Natural killer cell treated with Interleukin-12 subunit alpha and Interleukin-12 subunit beta and Interleukin-15 and Interleukin-18, amount 100 ng/mL, for 72 hours (primary cell): ENCODE results near the gene NOTO. TPM values are rescaled to one million over a fixed set of nuclear protein-coding genes. Genes with fewer than 3 reads are reported as not detected.
A peak's percentile ranks its signal among the peaks of the same experiment; 100 is the strongest.
"Not testable (repeated sequence)": the region's sequence is repeated elsewhere in the genome, so short reads cannot be mapped to it uniquely, and the experiment has no call there.

Source experiments
- ATAC-seq, 2 donors: fragments of 150-1000 bp; cut with Tn5 transposase in 1 of 2; sonication (Bioruptor Pico), chemical (Tn5 transposase) in 1 of 2; 2 replicates each; pipeline ENCODE4 v1.10.0; 2021
- DNase-seq: peaks from one replicate; pipeline ENCODE4 v3.0.0; 2022; ENCODE audit warnings: low spot score
- H3K27ac Mint-ChIP-seq, 2 donors: 1 replicate in 1 of 2; 2 replicates in 1 of 2; pipeline ENCODE4 v1.8.0; 2022; ENCODE audit warnings: mixed read lengths in 2 of 2, mild to moderate bottlenecking in 1 of 2, moderate library complexity in 1 of 2
- H3K27me3 Mint-ChIP-seq, 2 donors: 1 replicate in 1 of 2; 2 replicates in 1 of 2; pipeline ENCODE4 v1.8.0; 2022; ENCODE audit warnings: mixed read lengths in 2 of 2
- H3K36me3 Mint-ChIP-seq: one replicate; pipeline ENCODE4 v1.8.0; 2022; ENCODE audit warnings: mixed read lengths
- H3K4me1 Mint-ChIP-seq, 2 donors: 1 replicate in 1 of 2; 2 replicates in 1 of 2; pipeline ENCODE4 v1.8.0; 2022; ENCODE audit warnings: low read depth in 2 of 2, mixed read lengths in 2 of 2, mild to moderate bottlenecking in 1 of 2
- H3K4me3 Mint-ChIP-seq: one replicate; pipeline ENCODE4 v1.8.0; 2022; ENCODE audit warnings: mixed read lengths
- H3K9me3 Mint-ChIP-seq: 2 replicates; pipeline ENCODE4 v1.8.0; 2022; ENCODE audit warnings: mixed read lengths
- total RNA-seq, 2 donors: library from RNA; stranded (reverse); gene quantifications; one replicate each; pipeline ENCODE4 v1.2.3, GENCODE V29; 2022

The NOTO gene, protein sequence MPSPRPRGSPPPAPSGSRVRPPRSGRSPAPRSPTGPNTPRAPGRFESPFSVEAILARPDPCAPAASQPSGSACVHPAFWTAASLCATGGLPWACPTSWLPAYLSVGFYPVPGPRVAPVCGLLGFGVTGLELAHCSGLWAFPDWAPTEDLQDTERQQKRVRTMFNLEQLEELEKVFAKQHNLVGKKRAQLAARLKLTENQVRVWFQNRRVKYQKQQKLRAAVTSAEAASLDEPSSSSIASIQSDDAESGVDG
- not detected for total RNA-seq

- peaks cover 36 to 38% of the 10 kb centered on the region in 2 donors for H3K27me3 Mint-ChIP-seq
- H3K36me3 Mint-ChIP-seq = no peaks in the 10 kb centered on the region
- no peaks in the 10 kb centered on the region for H3K4me1 Mint-ChIP-seq
- H3K27ac Mint-ChIP-seq = no peak within 1 kb of the TSS
- no peaks in the 10 kb centered on the region for H3K9me3 Mint-ChIP-seq
- DNase-seq (no peak), ATAC-seq (peak; percentile 45 to 55)
- H3K4me3 Mint-ChIP-seq = peak within 1 kb of the TSS; percentile 58
Observed at GRCh38 chr2:73202156-73203054, at the start of gene NOTO. NOTO (plus strand) TSS chr2:73202574; CDS start chr2:73202667, 93 bp downstream.

GRCh38 chr2:73156539-73157124 lies 45.7 kb upstream of the NOTO start:
- H3K4me3 Mint-ChIP-seq = no peak overlapping the region
- H3K4me1 Mint-ChIP-seq = peaks cover 0 to 4% of the 10 kb centered on the region in 2 donors
- H3K27me3 Mint-ChIP-seq = peaks cover 11 to 27% of the 10 kb centered on the region in 2 donors
- no peaks in the 10 kb centered on the region for H3K36me3 Mint-ChIP-seq
- ATAC-seq (peak; percentile 63 to 76), DNase-seq (no peak)
- H3K27ac Mint-ChIP-seq = no peak overlapping the region
- no peaks in the 10 kb centered on the region for H3K9me3 Mint-ChIP-seq

DNA sequence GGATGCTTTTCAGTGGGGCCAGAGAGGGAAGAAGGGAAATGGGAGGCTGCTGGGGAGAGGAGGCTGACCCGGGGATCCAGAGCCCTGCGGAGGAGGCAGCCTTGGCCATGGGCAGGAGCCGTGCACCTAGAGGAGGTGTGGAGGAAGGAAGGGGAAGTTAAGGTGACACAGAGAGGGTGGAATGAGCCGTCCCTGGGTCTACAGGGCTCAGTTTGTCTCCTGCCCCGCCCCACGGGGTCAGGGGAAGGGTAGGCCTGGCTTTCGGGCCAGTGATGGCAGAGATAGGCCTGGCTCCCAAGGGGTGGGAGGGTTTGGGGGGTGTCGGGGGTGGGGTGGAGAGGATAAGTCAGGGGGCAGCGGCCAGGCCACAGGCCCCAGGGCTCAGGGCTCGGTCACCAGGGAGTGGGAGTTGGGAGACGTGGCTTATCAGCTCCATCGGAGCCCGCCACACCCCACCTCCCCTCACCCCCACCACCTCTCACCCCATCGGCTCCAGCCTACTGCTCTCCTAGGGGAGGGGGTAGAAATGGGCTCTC lies 39.5 kb upstream of the NOTO start:
- Mint-ChIP-seq H3K9me3 (no peaks in the 10 kb centered on the region), H3K27me3 (peaks cover 6 to 14% of the 10 kb centered on the region in 2 donors), H3K4me3 (no peak overlapping the region), H3K27ac (no peak overlapping the region), H3K36me3 (no peaks in the 10 kb centered on the region), H3K4me1 (peaks cover 0 to 2% of the 10 kb centered on the region in 2 donors)
- ATAC-seq (no peak), DNase-seq (no peak)

GRCh38 chr2:73163483-73164367 lies 38.6 kb upstream of the NOTO start:
- Mint-ChIP-seq H3K27ac (peak overlapping the region in 1 of 2 donors; percentile 58), H3K4me3 (no peak overlapping the region), H3K36me3 (no peaks in the 10 kb centered on the region), H3K4me1 (peaks cover 0 to 2% of the 10 kb centered on the region in 2 donors), H3K9me3 (no peaks in the 10 kb centered on the region), H3K27me3 (peaks cover 0 to 9% of the 10 kb centered on the region in 2 donors)
- peak; percentile 75 for DNase-seq
- peak; percentile 73 to 78 for ATAC-seq

GRCh38 chr2:73165978-73166377 lies 36.4 kb upstream of the NOTO start:
- H3K4me3 Mint-ChIP-seq, H3K27me3 Mint-ChIP-seq, H3K9me3 Mint-ChIP-seq, DNase-seq, ATAC-seq, H3K4me1 Mint-ChIP-seq, H3K36me3 Mint-ChIP-seq, H3K27ac Mint-ChIP-seq: not testable (repeated sequence)

DNA sequence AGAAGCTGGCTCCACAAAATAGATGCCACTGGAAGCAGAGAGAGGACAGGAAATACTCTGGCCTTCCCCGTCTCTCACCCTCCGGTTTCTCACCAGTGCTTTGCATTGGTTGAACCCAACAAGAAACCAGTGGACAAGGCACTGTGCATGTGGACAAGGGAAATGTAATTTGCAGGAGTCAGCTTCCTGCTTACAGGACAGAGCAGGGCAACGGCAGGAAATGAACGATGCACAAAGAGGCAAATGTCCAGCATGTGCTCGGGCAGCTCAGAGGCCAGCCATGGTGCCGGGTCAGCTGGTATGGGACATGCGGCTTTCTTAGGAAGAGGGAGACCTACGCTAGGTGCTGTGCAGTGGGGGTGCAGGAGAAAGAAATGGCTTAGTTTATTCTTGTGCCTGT lies 35.6 kb upstream of the NOTO start:
- not testable (repeated sequence) for H3K27me3 Mint-ChIP-seq

GRCh38 chr2:73168348-73168747 lies 34.0 kb upstream of the NOTO start:
- not testable (repeated sequence) for ATAC-seq, H3K4me3 Mint-ChIP-seq, H3K36me3 Mint-ChIP-seq, DNase-seq, H3K9me3 Mint-ChIP-seq, H3K27ac Mint-ChIP-seq, H3K27me3 Mint-ChIP-seq
- peaks cover 10 to 11% of the 10 kb centered on the region in 2 donors for H3K4me1 Mint-ChIP-seq

More for the DNA sequence above, 35.6 kb upstream of the NOTO start:
- not testable (repeated sequence) for H3K9me3 Mint-ChIP-seq, H3K36me3 Mint-ChIP-seq, DNase-seq, H3K27ac Mint-ChIP-seq, H3K4me1 Mint-ChIP-seq, H3K4me3 Mint-ChIP-seq, ATAC-seq

DNA sequence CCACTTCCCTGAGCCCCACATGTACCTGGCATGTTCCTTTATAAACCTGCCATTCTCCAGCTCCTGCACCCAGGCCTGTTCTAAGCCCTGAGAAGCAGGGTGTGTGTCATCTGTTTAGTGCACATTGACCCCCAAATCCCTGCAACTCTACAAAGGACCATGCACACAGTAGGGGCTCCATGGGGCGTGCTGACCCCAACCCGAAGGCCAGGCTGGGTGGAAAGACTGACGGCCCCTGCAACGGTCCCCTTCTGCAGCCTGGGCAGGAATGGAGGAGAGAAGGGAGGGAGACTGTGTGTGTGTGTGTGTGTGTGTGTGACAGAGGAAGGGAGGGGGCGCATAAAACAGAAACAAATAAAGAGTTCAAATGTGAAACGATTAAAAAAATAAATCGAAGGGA lies 32.0 kb upstream of the NOTO start:
- H3K4me1 Mint-ChIP-seq = peaks cover 10 to 16% of the 10 kb centered on the region in 2 donors
- DNase-seq, ATAC-seq, H3K36me3 Mint-ChIP-seq, H3K4me3 Mint-ChIP-seq, H3K9me3 Mint-ChIP-seq, H3K27ac Mint-ChIP-seq, H3K27me3 Mint-ChIP-seq: not testable (repeated sequence)

DNA sequence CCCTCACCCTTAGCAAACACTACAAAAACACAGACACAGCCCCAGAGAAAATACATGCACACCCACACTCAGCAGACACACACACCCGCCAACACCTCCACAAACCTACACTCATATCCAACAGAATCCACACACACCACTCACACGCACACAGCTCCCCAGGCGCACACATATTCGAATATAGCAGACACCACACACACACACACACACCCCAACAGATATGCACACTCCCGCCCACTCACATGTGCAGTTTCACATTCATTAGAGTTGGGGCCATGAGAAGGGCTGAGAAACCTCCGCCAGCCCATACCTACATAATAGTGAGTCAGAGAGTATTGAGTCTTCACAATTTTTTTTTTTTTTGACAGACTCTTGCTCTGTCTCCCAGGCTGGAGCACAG lies 29.4 kb upstream of the NOTO start:
- DNase-seq (no peak), ATAC-seq (no peak)
- H3K9me3 Mint-ChIP-seq = no peaks in the 10 kb centered on the region
- peak overlapping the region in 1 of 2 donors; percentile 2 for H3K27ac Mint-ChIP-seq
- peaks cover 25 to 29% of the 10 kb centered on the region in 2 donors for H3K4me1 Mint-ChIP-seq
- H3K27me3 Mint-ChIP-seq = no peaks in the 10 kb centered on the region
- peak overlapping the region; percentile 14 for H3K4me3 Mint-ChIP-seq
- H3K36me3 Mint-ChIP-seq = no peaks in the 10 kb centered on the region

GRCh38 chr2:73173781-73174180 lies 28.6 kb upstream of the NOTO start:
- no peaks in the 10 kb centered on the region for H3K36me3 Mint-ChIP-seq
- H3K27ac Mint-ChIP-seq = peak overlapping the region; percentile 2 to 64
- no peaks in the 10 kb centered on the region for H3K27me3 Mint-ChIP-seq
- H3K9me3 Mint-ChIP-seq = no peaks in the 10 kb centered on the region
- H3K4me3 Mint-ChIP-seq = peak overlapping the region; percentile 90
- ATAC-seq (no peak), DNase-seq (no peak)
- H3K4me1 Mint-ChIP-seq = peaks cover 25 to 29% of the 10 kb centered on the region in 2 donors

DNA sequence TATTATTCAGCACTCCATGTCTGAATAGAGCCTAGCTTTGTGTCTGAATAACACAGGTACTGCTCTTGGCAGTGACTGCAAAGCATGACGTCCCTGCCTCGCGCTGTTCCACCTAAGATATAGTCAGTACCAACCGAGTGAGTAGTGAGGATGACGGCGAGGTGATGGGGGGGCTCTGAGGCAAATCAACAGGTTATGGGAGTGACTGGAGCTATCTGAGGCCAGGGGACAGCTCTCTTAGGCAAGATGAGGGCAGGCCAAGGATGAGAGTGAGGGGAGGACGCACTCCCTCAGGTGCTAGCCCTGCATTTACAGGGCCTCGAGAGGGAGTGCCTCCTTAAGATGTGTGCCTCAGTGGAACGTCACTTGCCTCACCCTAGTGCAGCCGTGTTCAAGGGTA lies 28.1 kb upstream of the NOTO start:
- Mint-ChIP-seq H3K4me3 (peak overlapping the region; percentile 90), H3K36me3 (no peaks in the 10 kb centered on the region), H3K27ac (peak overlapping the region; percentile 2 to 64), H3K9me3 (no peaks in the 10 kb centered on the region), H3K4me1 (peaks cover 25 to 29% of the 10 kb centered on the region in 2 donors), H3K27me3 (peaks cover 0 to 2% of the 10 kb centered on the region in 2 donors)
- ATAC-seq = no peak
- DNase-seq = no peak

- peak overlapping the region; percentile 26 to 28 for H3K27ac Mint-ChIP-seq
- peak overlapping the region; percentile 90 for H3K4me3 Mint-ChIP-seq
- H3K4me1 Mint-ChIP-seq = peaks cover 25 to 29% of the 10 kb centered on the region in 2 donors
- peaks cover 3 to 10% of the 10 kb centered on the region in 2 donors for H3K27me3 Mint-ChIP-seq
- no peaks in the 10 kb centered on the region for H3K36me3 Mint-ChIP-seq
- no peak for DNase-seq
- no peak for ATAC-seq
- no peaks in the 10 kb centered on the region for H3K9me3 Mint-ChIP-seq
Observed at GRCh38 chr2:73174941-73175662, 27.3 kb upstream of the NOTO start.
